ENCODE data around the gene APOB. TPM values are rescaled to one million over a fixed set of nuclear protein-coding genes. Genes with fewer than 3 reads are reported as not detected.

APOB gene
- total RNA-seq, 1 donor from 2014 or later = 9.1 TPM

DNA sequence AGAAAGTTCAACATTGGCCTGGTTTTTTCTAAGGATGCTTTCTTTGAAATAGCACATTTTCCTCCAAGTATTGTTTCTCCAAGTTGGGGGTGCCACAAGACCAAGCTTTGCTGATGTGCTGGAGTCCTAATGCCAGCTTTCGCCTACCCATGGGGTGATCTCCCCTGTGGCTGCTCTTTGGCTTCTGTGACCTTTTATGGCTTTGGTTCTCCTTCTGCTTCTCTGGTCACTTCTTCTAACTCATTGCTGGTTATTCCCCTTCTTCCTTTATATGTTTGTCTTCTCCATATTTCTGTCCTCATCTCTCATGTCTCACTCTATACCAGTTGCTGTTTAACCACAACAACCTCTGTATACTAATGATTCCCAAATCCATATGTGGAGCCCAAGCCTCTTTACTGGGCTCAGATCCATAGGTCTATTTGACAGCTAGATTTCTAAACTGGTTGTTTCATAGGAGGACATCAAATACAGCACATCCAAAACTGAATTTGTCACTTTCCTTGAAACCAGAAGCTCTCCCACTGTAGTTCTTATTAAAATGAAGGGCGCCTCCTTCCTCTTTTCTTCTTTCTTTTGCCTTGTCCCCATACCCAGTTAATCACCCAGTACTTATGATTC is 23.1 kb downstream of the APOB start:
- no peaks in the 10 kb centered on the region for H3K27me3 ChIP-seq (ENCODE audit: low read depth)
- H3K4me1 ChIP-seq = no peaks in the 10 kb centered on the region
- H3K9me3 ChIP-seq (replicated peaks) = no peaks in the 10 kb centered on the region
- intact Hi-C loops (cut with micrococcal nuclease) = no loop called here
- H3K4me3 ChIP-seq = no peak overlapping the region
- TF ChIP-seq, protein P1, sequence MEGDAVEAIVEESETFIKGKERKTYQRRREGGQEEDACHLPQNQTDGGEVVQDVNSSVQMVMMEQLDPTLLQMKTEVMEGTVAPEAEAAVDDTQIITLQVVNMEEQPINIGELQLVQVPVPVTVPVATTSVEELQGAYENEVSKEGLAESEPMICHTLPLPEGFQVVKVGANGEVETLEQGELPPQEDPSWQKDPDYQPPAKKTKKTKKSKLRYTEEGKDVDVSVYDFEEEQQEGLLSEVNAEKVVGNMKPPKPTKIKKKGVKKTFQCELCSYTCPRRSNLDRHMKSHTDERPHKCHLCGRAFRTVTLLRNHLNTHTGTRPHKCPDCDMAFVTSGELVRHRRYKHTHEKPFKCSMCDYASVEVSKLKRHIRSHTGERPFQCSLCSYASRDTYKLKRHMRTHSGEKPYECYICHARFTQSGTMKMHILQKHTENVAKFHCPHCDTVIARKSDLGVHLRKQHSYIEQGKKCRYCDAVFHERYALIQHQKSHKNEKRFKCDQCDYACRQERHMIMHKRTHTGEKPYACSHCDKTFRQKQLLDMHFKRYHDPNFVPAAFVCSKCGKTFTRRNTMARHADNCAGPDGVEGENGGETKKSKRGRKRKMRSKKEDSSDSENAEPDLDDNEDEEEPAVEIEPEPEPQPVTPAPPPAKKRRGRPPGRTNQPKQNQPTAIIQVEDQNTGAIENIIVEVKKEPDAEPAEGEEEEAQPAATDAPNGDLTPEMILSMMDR (IDR thresholded peaks at IDR 0.05; ENCODE audit: borderline replicate concordance) = no peak
- H3K36me3 ChIP-seq = peaks cover 37% of the 10 kb centered on the region
- no peak for DNase-seq
- no peak overlapping the region for H3K27ac ChIP-seq (replicated peaks)

DNA sequence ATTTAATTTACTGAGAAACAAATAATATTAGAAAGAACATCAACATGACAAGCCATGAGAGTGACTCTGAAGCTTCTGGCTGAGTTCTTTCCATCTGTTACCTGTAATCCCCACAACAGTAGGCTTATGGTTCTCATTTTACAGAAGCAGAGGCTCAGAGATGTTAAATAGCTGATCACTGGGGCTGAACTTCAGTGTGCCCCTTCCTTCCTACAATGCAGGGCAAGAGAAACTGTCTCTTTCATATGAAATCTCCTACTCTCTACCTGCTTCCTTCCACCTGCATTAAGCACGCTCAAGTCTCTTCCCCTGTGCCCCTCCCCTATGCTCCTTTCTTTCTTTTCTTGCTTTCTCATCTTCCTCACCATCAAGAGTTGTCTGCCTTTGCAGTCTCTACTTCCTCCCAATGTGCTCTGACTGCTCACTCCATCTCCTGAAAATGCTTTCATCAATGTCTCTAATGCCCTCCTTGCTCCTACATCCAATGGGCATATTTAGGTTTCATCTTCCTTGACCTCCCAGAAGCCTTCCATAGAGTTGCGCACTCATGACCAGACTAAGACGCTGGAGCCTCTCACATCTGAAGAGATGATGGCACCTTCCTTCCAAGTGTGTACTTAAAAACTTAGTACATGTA is 23.7 kb downstream of the APOB start:
- TF ChIP-seq, protein P1 (IDR thresholded peaks at IDR 0.05; ENCODE audit: borderline replicate concordance) = no peak
- intact Hi-C loops (cut with micrococcal nuclease) = no loop called here
- no peaks in the 10 kb centered on the region for H3K27me3 ChIP-seq (ENCODE audit: low read depth)
- peaks cover 41% of the 10 kb centered on the region for H3K36me3 ChIP-seq
- no peak for DNase-seq
- no peaks in the 10 kb centered on the region for H3K4me1 ChIP-seq
- H3K9me3 ChIP-seq (replicated peaks) = no peaks in the 10 kb centered on the region
- H3K27ac ChIP-seq (replicated peaks) = no peak overlapping the region
- H3K4me3 ChIP-seq = no peak overlapping the region

DNA sequence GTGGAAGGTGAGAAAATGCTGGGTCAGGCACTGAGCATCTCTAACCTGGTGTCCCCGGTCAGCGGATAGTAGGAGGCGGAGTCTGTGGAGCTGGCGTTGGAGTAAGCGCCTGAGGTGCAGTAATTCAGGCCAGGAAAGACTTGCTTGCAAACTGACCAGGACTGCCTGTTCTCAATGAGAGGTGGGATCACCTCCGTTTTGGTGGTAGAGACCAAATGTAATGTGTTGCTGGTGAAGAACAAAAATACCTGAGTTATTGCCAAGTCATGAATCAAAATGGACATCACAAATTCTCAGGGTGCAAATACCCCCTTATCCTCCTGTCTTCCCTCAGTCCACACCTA is 24.2 kb downstream of the APOB start:
- intact Hi-C loops (cut with micrococcal nuclease) = no loop called here
- TF ChIP-seq, protein P1 (IDR thresholded peaks at IDR 0.05; ENCODE audit: borderline replicate concordance) = no peak
- H3K27ac ChIP-seq (replicated peaks) = no peak overlapping the region
- DNase-seq = no peak
- no peaks in the 10 kb centered on the region for H3K4me1 ChIP-seq
- peaks cover 43% of the 10 kb centered on the region for H3K36me3 ChIP-seq
- H3K27me3 ChIP-seq (ENCODE audit: low read depth) = no peaks in the 10 kb centered on the region
- H3K9me3 ChIP-seq (replicated peaks) = no peaks in the 10 kb centered on the region
- no peak overlapping the region for H3K4me3 ChIP-seq

DNA sequence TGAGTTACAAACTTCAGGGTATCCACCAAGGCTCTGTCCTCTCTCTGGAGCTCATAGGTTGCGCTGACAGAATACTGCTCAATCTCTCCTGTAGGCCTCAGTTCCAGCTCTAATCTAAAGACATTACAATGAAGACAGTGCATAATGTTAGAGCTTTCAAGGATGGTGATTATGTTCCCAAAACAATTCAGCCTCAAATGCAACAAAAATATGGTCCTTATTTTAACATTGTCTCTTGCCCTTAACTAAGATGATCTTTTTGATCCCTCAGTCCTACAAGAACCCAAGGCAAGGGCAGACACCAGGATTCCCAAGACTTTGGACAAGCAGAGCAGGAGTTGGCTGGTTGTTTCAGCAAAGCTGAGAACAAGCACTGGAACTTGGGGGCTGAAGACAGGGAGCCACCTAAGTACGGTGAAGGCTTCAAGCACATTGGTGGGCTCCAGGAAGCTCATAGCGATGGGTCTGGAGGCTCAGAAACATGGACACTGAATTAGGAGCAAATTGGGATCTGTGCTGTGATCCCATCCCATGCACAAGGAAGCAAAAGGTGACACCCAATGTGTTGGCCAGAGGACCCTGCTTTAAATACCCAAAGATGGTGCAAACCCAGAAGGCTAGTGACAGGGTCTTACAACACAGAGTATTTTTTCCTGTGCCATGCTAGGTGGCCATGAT is 24.7 kb downstream of the APOB start:
- Histone ChIP-seq H3K36me3 (peaks cover 43% of the 10 kb centered on the region), H3K4me3 (no peak overlapping the region), H3K9me3 (replicated peaks) (no peaks in the 10 kb centered on the region), H3K27me3 (ENCODE audit: low read depth) (no peaks in the 10 kb centered on the region), H3K4me1 (no peaks in the 10 kb centered on the region), H3K27ac (replicated peaks) (no peak overlapping the region)
- no peak for DNase-seq
- intact Hi-C loops (cut with micrococcal nuclease) = no loop called here
- TF ChIP-seq, protein P1 (IDR thresholded peaks at IDR 0.05; ENCODE audit: borderline replicate concordance) = no peak

DNA sequence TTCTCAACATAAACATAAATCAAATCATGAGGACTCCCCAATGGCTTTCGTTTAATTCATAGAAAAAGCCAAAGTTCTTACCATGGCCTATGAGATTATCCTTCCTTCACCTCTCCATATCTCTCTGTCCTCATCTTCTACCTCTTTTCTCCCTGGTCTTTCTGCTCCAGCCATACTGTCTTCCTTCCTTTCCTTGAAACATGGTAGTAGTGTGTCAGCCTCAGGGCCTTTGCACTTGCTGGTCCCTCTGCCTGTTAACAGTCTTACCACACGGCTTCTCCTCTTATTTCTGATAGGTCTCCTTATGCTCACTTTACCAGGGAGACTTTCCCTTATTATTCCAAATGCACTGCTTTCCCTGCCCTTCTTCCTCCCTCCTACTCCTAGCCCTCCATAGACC is 25.6 kb downstream of the APOB start:
- H3K9me3 ChIP-seq (replicated peaks) = no peaks in the 10 kb centered on the region
- TF ChIP-seq, protein P1 (IDR thresholded peaks at IDR 0.05; ENCODE audit: borderline replicate concordance) = no peak
- H3K27ac ChIP-seq (replicated peaks) = no peak overlapping the region
- no peak overlapping the region for H3K4me3 ChIP-seq
- no peaks in the 10 kb centered on the region for H3K4me1 ChIP-seq
- no peak for DNase-seq
- H3K36me3 ChIP-seq = peaks cover 49% of the 10 kb centered on the region
- intact Hi-C loops (cut with micrococcal nuclease) = no loop called here
- H3K27me3 ChIP-seq (ENCODE audit: low read depth) = no peaks in the 10 kb centered on the region

Data from left ventricle myocardium inferior (tissue), 1 donor.